Medulla oblongata (tissue), 1 donor: Measurements from ENCODE around the gene BRK1.
"Not testable (repeated sequence)": the region's sequence is repeated elsewhere in the genome, so short reads cannot be mapped to it uniquely, and the experiment has no call there.

Experiments
- DNase-seq: peaks from one replicate; pipeline ENCODE4 v3.0.0-alpha.2; 2015; ENCODE audit errors: extremely low spot score

The BRK1 gene

GRCh38 chr3:10176150-10176549, 60.7 kb downstream of the BRK1 start:
- DNase-seq: not testable (repeated sequence)
